ENCODE results near the gene IL1RAPL2.

The IL1RAPL2 gene

GRCh38 chrX:105150557-105150956 lies 584.6 kb downstream of the IL1RAPL2 start:
- Histone ChIP-seq H3K4me1 (ENCODE audit: control insufficient read depth, low read length) (no peaks in the 10 kb centered on the region), H3K27ac (ENCODE audit: low read depth, low read length) (no peak overlapping the region), H3K4me2 (ENCODE audit: low read length) (no peak overlapping the region), H3K9me3 (ENCODE audit: control insufficient read depth, insufficient read depth, low read length) (no peaks in the 10 kb centered on the region), H3K9me2 (replicated peaks; ENCODE audit: control insufficient read depth, low read length) (no peaks in the 10 kb centered on the region), H4K20me1 (ENCODE audit: control insufficient read depth, insufficient read depth, low read depth, low read length) (no peaks in the 10 kb centered on the region), H3K27me3 (ENCODE audit: control insufficient read depth, low read length) (no peaks in the 10 kb centered on the region), H3K36me3 (ENCODE audit: control insufficient read depth, low read length) (no peaks in the 10 kb centered on the region), H3K79me2 (ENCODE audit: control insufficient read depth, low read length) (no peaks in the 10 kb centered on the region), H3F3A (ENCODE audit: control insufficient read depth, insufficient read depth) (no peaks in the 10 kb centered on the region), H3K4me3 (ENCODE audit: low read length) (no peak overlapping the region)
- no peak for TF ChIP-seq EZH2phosphoT487 (IDR thresholded peaks at IDR 0.05; ENCODE audit: borderline replicate concordance, low read length)
- TF ChIP-seq CTCF (IDR thresholded peaks at IDR 0.05; ENCODE audit: low read depth, low read length, poor library complexity, severe bottlenecking): no peak

GRCh38 chrX:105167233-105167632 lies 601.2 kb downstream of the IL1RAPL2 start:
- Histone ChIP-seq H3K4me1 (ENCODE audit: control insufficient read depth, low read length) (no peaks in the 10 kb centered on the region), H3K27ac (ENCODE audit: low read depth, low read length) (no peak overlapping the region), H4K20me1 (ENCODE audit: control insufficient read depth, insufficient read depth, low read depth, low read length) (no peaks in the 10 kb centered on the region), H3K36me3 (ENCODE audit: control insufficient read depth, low read length) (no peaks in the 10 kb centered on the region), H3K79me2 (ENCODE audit: control insufficient read depth, low read length) (no peaks in the 10 kb centered on the region), H3K9me3 (ENCODE audit: control insufficient read depth, insufficient read depth, low read length) (no peaks in the 10 kb centered on the region), H3K27me3 (ENCODE audit: control insufficient read depth, low read length) (no peaks in the 10 kb centered on the region), H3K4me2 (ENCODE audit: low read length) (no peak overlapping the region), H3K4me3 (ENCODE audit: low read length) (no peak overlapping the region), H3K9me2 (replicated peaks; ENCODE audit: control insufficient read depth, low read length) (no peaks in the 10 kb centered on the region), H3F3A (ENCODE audit: control insufficient read depth, insufficient read depth) (no peaks in the 10 kb centered on the region)
- TF ChIP-seq EZH2phosphoT487 (IDR thresholded peaks at IDR 0.05; ENCODE audit: borderline replicate concordance, low read length) (no peak), CTCF (IDR thresholded peaks at IDR 0.05; ENCODE audit: low read depth, low read length, poor library complexity, severe bottlenecking) (no peak)

- no peaks in the 10 kb centered on the region for H3K27me3 ChIP-seq (ENCODE audit: control insufficient read depth, low read length)
- no peaks in the 10 kb centered on the region for H3K4me1 ChIP-seq (ENCODE audit: control insufficient read depth, low read length)
- no peak overlapping the region for H3K4me2 ChIP-seq (ENCODE audit: low read length)
- H3K27ac ChIP-seq (ENCODE audit: low read depth, low read length): no peak overlapping the region
- H3K9me2 ChIP-seq (replicated peaks; ENCODE audit: control insufficient read depth, low read length): no peaks in the 10 kb centered on the region
- no peaks in the 10 kb centered on the region for H3F3A ChIP-seq (ENCODE audit: control insufficient read depth, insufficient read depth)
- no peaks in the 10 kb centered on the region for H4K20me1 ChIP-seq (ENCODE audit: control insufficient read depth, insufficient read depth, low read depth, low read length)
- no peaks in the 10 kb centered on the region for H3K9me3 ChIP-seq (ENCODE audit: control insufficient read depth, insufficient read depth, low read length)
- no peak overlapping the region for H3K4me3 ChIP-seq (ENCODE audit: low read length)
- no peak for TF ChIP-seq CTCF (IDR thresholded peaks at IDR 0.05; ENCODE audit: low read depth, low read length, poor library complexity, severe bottlenecking)
- TF ChIP-seq EZH2phosphoT487 (IDR thresholded peaks at IDR 0.05; ENCODE audit: borderline replicate concordance, low read length): no peak
- H3K36me3 ChIP-seq (ENCODE audit: control insufficient read depth, low read length): no peaks in the 10 kb centered on the region
- no peaks in the 10 kb centered on the region for H3K79me2 ChIP-seq (ENCODE audit: control insufficient read depth, low read length)
These were observed 602.6 kb downstream of the IL1RAPL2 start for GRCh38 chrX:105168577-105168976.

- TF ChIP-seq CTCF (IDR thresholded peaks at IDR 0.05; ENCODE audit: low read depth, low read length, poor library complexity, severe bottlenecking) (no peak), EZH2phosphoT487 (IDR thresholded peaks at IDR 0.05; ENCODE audit: borderline replicate concordance, low read length) (no peak)
- Histone ChIP-seq H3K9me2 (replicated peaks; ENCODE audit: control insufficient read depth, low read length) (no peaks in the 10 kb centered on the region), H3K27ac (ENCODE audit: low read depth, low read length) (no peak overlapping the region), H3K27me3 (ENCODE audit: control insufficient read depth, low read length) (no peaks in the 10 kb centered on the region), H4K20me1 (ENCODE audit: control insufficient read depth, insufficient read depth, low read depth, low read length) (no peaks in the 10 kb centered on the region), H3K4me2 (ENCODE audit: low read length) (no peak overlapping the region), H3K9me3 (ENCODE audit: control insufficient read depth, insufficient read depth, low read length) (no peaks in the 10 kb centered on the region), H3F3A (ENCODE audit: control insufficient read depth, insufficient read depth) (no peaks in the 10 kb centered on the region), H3K4me1 (ENCODE audit: control insufficient read depth, low read length) (no peaks in the 10 kb centered on the region), H3K4me3 (ENCODE audit: low read length) (no peak overlapping the region), H3K79me2 (ENCODE audit: control insufficient read depth, low read length) (no peaks in the 10 kb centered on the region), H3K36me3 (ENCODE audit: control insufficient read depth, low read length) (no peaks in the 10 kb centered on the region)
These were observed 607.1 kb downstream of the IL1RAPL2 start for GRCh38 chrX:105173071-105173470.

All from DOHH2 (cell line).